ENCODE results near the gene P2RY4. TPM values are rescaled to one million over a fixed set of nuclear protein-coding genes. Genes with fewer than 3 reads are reported as not detected.
"Not testable (repeated sequence)": the region's sequence is repeated elsewhere in the genome, so short reads cannot be mapped to it uniquely, and the experiment has no call there.

Gene P2RY4
- total and polyA plus RNA-seq, 5 experiments from 2014 or later, result 0.55 to 0.75 TPM; not detected in 3

GRCh38 chrX:70231666-70232065, 28.3 kb downstream of the P2RY4 start:
- DNase-seq (no peak), ATAC-seq (no peak)
- H3K27me3 Mint-ChIP-seq, result peaks cover 0 to 1% (median 0%) of the 10 kb centered on the region in 5 donors
- H3K36me3 Mint-ChIP-seq, result peaks cover 0 to 2% (median 0%) of the 10 kb centered on the region in 3 donors
- POLR2A ChIA-PET, result no interaction called here
- no peak overlapping the region for H3K27ac Mint-ChIP-seq
- peaks cover 0 to 2% (median 0%) of the 10 kb centered on the region in 4 donors for H3K4me1 Mint-ChIP-seq
- H3K9me3 Mint-ChIP-seq, result no peaks in the 10 kb centered on the region
- H3K4me3 Mint-ChIP-seq, result no peak overlapping the region

DNA sequence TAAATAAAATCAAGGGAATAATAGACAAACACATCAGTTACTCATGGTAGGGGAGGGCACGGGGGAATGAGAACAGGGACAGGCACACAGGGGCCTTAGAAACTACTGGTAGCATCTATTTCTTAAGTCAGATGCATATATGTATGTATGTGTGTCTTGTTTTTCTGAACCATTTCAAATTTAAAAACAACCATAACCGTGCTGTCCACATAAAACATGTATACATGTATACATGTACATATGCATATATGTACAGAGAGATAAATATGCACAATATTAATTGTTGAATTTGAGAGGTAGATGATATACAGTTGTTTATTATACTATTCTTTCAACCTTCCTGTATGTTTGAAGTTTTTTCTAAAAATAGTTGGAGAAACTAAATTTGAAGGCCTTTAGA, 33.3 kb downstream of the P2RY4 start:
- POLR2A ChIA-PET, result no interaction called here

DNA sequence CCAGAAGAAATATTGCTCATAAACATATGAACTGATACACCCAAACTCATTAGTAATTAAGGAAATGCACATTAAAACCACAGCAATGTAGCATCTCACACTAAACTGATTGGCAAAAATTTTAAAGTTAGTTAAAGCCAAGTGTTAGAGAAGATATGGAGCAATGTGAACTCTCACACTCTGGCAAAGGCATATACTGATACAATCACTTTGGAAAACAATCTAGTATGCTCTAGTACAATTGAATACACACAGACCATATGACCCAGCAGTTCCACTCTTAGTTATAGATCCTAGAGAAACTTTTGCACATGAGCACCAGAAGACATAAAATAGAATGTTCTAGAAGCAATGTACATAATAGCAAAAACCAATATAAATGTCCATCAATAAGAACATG, 34.0 kb downstream of the P2RY4 start:
- ATAC-seq (no peak), DNase-seq (no peak)
- Mint-ChIP-seq H3K4me3 (no peak overlapping the region), H3K9me3 (no peaks in the 10 kb centered on the region), H3K27ac (no peak overlapping the region), H3K36me3 (peaks cover 0 to 2% (median 0%) of the 10 kb centered on the region in 3 donors), H3K4me1 (no peaks in the 10 kb centered on the region), H3K27me3 (no peaks in the 10 kb centered on the region)
- POLR2A ChIA-PET, result no interaction called here

More for the DNA sequence above, 33.3 kb downstream of the P2RY4 start:
- DNase-seq (no peak), ATAC-seq (no peak)
- H3K4me3 Mint-ChIP-seq, result no peak overlapping the region
- no peaks in the 10 kb centered on the region for H3K9me3 Mint-ChIP-seq
- peaks cover 0 to 2% (median 0%) of the 10 kb centered on the region in 3 donors for H3K36me3 Mint-ChIP-seq
- H3K4me1 Mint-ChIP-seq, result no peaks in the 10 kb centered on the region
- no peaks in the 10 kb centered on the region for H3K27me3 Mint-ChIP-seq
- no peak overlapping the region for H3K27ac Mint-ChIP-seq

- no peak overlapping the region for H3K4me3 Mint-ChIP-seq
- POLR2A ChIA-PET, result no interaction called here
- ATAC-seq (no peak), DNase-seq (no peak)
- no peaks in the 10 kb centered on the region for H3K36me3 Mint-ChIP-seq
- H3K27me3 Mint-ChIP-seq, result no peaks in the 10 kb centered on the region
- H3K4me1 Mint-ChIP-seq, result no peaks in the 10 kb centered on the region
- no peak overlapping the region for H3K27ac Mint-ChIP-seq
- H3K9me3 Mint-ChIP-seq, result no peaks in the 10 kb centered on the region
These were observed 39.9 kb downstream of the P2RY4 start for GRCh38 chrX:70219938-70220764.

DNA sequence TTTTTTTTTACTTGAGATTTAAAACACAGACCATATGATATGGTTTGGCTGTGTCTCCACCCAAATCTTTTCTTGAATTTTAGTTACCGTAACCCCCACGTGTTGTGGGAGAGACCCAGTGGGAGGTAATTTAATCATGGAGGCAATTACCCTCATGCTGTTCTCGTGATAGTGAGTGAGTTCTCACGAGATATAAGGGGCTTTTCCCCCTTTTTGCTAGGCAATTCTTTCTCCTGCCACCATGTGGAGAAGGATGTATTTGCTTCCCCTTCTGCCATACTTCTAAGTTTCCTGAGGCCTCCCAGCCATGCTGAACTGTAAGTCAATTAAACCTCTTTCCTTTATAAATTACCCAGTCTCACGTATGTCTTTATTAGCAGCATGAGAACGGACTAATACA, 50.4 kb downstream of the P2RY4 start:
- H3K4me1 Mint-ChIP-seq, DNase-seq, POLR2A ChIA-PET: not testable (repeated sequence)

GRCh38 chrX:70208479-70208878, 51.5 kb downstream of the P2RY4 start:
- no peak for ATAC-seq
- H3K9me3 Mint-ChIP-seq, result peaks cover 0 to 9% (median 0%) of the 10 kb centered on the region in 9 donors
- H3K4me3 Mint-ChIP-seq, result no peak overlapping the region
- POLR2A ChIA-PET, result no interaction called here
- DNase-seq, result no peak
- H3K27ac Mint-ChIP-seq, result no peak overlapping the region
- peaks cover 0 to 3% (median 0%) of the 10 kb centered on the region in 5 donors for H3K27me3 Mint-ChIP-seq
- peaks cover 0 to 4% (median 0%) of the 10 kb centered on the region in 3 donors for H3K36me3 Mint-ChIP-seq
- H3K4me1 Mint-ChIP-seq, result no peaks in the 10 kb centered on the region

More for the DNA sequence above, 50.4 kb downstream of the P2RY4 start:
- not testable (repeated sequence) for ATAC-seq, H3K27me3 Mint-ChIP-seq, H3K27ac Mint-ChIP-seq, H3K9me3 Mint-ChIP-seq, H3K4me3 Mint-ChIP-seq, H3K36me3 Mint-ChIP-seq

Other genes with a start within 250 kb of the P2RY4 start
- gene AWAT2, start 210.3 kb downstream of the P2RY4 start, total RNA-seq, result not detected
- gene AWAT2, start 210.3 kb downstream of the P2RY4 start, polyA plus RNA-seq, result not detected
- gene OTUD6A, start 197.7 kb downstream of the P2RY4 start, total RNA-seq, result not detected
- not detected for gene OTUD6A, start 197.7 kb downstream of the P2RY4 start, polyA plus RNA-seq
- gene IGBP1, start 126.8 kb downstream of the P2RY4 start, total RNA-seq, result 10 to 100 TPM; 58.8 to 65.1 TPM
- gene IGBP1, start 126.8 kb downstream of the P2RY4 start, polyA plus RNA-seq, result 10 to 100 TPM; 57.6 to 64.1 (median 62.1) TPM
- not detected for gene DGAT2L6, start 82.7 kb downstream of the P2RY4 start, total RNA-seq
- not detected for gene DGAT2L6, start 82.7 kb downstream of the P2RY4 start, polyA plus RNA-seq
- gene AWAT1, start 25.5 kb downstream of the P2RY4 start, total RNA-seq, result not detected
- not detected for gene AWAT1, start 25.5 kb downstream of the P2RY4 start, polyA plus RNA-seq
- gene ARR3, start 8.1 kb upstream of the P2RY4 start, total RNA-seq, result not detected
- not detected for gene ARR3, start 8.1 kb upstream of the P2RY4 start, polyA plus RNA-seq
- not detected for gene RAB41, start 22.0 kb upstream of the P2RY4 start, total RNA-seq
- not detected for gene RAB41, start 22.0 kb upstream of the P2RY4 start, polyA plus RNA-seq
- 10 to 100 TPM; 13.2 to 14.5 TPM for gene PDZD11, start 29.7 kb upstream of the P2RY4 start, total RNA-seq
- 10 to 100 TPM; 27.5 to 36.1 (median 29.2) TPM for gene PDZD11, start 29.7 kb upstream of the P2RY4 start, polyA plus RNA-seq
- gene KIF4A, start 29.9 kb upstream of the P2RY4 start, total RNA-seq, result under 1 TPM; 0.08 TPM
- gene KIF4A, start 29.9 kb upstream of the P2RY4 start, polyA plus RNA-seq, result not detected
- gene GDPD2, start 163.1 kb upstream of the P2RY4 start, total RNA-seq, result not detected
- not detected for gene GDPD2, start 163.1 kb upstream of the P2RY4 start, polyA plus RNA-seq
- gene DLG3, start 184.6 kb upstream of the P2RY4 start, total RNA-seq, result 1 to 10 TPM; 5.6 to 6.7 TPM
- gene DLG3, start 184.6 kb upstream of the P2RY4 start, polyA plus RNA-seq, result 1 to 10 TPM; 2.3 to 6.3 (median 3.7) TPM